Measurements from ENCODE around the gene BANP. TPM values are rescaled to one million over a fixed set of nuclear protein-coding genes. Genes with fewer than 3 reads are reported as not detected.
A peak's percentile ranks its signal among the peaks of the same experiment; 100 is the strongest.
"Not testable (repeated sequence)": the region's sequence is repeated elsewhere in the genome, so short reads cannot be mapped to it uniquely, and the experiment has no call there.

Gene BANP
- total RNA-seq, 1 donor from 2014 or later: 20.6 TPM

DNA sequence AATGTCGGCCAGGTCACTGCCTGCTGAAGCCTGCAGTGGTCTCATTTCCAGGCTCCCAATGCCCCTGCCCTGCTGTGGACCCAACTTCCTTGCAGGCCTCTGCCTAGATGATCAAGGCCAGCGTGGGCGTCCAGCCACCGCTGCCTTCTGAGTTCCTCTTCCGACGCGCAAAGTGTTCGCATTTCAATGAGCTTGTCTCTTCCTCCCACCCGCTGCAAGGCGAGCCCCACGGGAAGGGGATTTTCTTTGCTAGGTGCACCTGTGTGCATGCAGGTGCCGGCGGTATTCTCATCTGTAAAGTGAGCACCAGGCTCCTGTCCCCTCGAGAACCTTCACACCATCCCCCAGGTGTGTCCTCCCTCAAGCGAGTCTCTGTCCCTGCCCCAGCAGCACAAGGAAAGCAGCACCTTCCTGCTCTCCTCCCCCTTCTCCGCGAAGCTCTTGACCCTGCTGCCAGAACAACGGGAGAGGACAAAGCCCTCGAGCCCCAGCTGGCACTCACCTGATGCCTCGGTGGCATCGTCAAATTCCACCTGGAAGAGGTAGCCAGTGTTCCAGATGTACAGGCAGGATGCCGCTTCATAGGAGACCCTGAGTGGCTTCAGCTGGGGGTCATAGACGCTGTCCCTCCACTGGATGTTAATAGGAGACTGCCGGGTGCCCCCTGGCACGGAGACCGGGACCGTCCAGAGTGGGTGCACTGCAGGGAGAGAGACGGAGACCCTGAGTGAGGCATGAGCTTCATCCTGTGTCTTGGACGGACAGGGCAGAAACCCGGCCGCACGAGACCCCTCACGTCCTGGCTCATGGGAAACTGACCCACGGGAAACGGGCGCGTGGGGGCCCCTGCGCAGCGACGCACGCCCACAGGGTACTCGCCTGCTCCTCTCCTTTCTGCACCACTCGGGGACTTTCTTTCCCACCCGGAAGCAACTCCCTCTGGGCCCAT is 24.7 kb upstream of the BANP start:
- Histone ChIP-seq H3K27me3 (no peaks in the 10 kb centered on the region), H3K4me1 (no peaks in the 10 kb centered on the region), H3K27ac (no peak overlapping the region), H3K9me3 (no peaks in the 10 kb centered on the region), H3K4me3 (no peak overlapping the region), H3K36me3 (no peaks in the 10 kb centered on the region)
- DNase-seq: peak; percentile 81
- peak; percentile 85 for ATAC-seq
- TF ChIP-seq, protein P1, sequence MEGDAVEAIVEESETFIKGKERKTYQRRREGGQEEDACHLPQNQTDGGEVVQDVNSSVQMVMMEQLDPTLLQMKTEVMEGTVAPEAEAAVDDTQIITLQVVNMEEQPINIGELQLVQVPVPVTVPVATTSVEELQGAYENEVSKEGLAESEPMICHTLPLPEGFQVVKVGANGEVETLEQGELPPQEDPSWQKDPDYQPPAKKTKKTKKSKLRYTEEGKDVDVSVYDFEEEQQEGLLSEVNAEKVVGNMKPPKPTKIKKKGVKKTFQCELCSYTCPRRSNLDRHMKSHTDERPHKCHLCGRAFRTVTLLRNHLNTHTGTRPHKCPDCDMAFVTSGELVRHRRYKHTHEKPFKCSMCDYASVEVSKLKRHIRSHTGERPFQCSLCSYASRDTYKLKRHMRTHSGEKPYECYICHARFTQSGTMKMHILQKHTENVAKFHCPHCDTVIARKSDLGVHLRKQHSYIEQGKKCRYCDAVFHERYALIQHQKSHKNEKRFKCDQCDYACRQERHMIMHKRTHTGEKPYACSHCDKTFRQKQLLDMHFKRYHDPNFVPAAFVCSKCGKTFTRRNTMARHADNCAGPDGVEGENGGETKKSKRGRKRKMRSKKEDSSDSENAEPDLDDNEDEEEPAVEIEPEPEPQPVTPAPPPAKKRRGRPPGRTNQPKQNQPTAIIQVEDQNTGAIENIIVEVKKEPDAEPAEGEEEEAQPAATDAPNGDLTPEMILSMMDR (IDR thresholded peaks at IDR 0.05): no peak
- intact Hi-C loops (cut with DNase I): no loop called here

DNA sequence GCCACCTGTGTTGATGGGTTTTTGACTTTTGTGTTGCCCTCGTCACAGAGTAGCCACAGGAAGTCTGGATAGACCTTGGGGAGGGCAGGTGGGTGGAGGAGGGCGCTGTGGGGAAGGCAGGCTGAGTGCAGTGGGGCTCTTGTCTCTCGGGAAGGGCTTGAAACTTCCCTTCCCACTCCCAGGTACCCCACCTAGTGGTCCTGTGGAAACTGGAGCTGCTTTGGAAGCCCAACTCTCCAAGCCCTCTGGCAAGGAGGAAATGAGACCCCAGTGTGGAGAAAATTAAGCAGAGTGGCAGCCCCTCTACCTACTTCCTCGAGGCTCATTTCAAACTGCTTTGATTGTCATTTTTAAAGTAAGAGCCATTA is 24.1 kb upstream of the BANP start:
- H3K9me3 ChIP-seq: no peaks in the 10 kb centered on the region
- no peaks in the 10 kb centered on the region for H3K27me3 ChIP-seq
- ATAC-seq (no peak), DNase-seq (no peak)
- H3K36me3 ChIP-seq: no peaks in the 10 kb centered on the region
- H3K4me1 ChIP-seq: no peaks in the 10 kb centered on the region
- intact Hi-C loops (cut with DNase I): no loop called here
- no peak overlapping the region for H3K27ac ChIP-seq
- no peak overlapping the region for H3K4me3 ChIP-seq
- TF ChIP-seq, protein P1 (IDR thresholded peaks at IDR 0.05): no peak

DNA sequence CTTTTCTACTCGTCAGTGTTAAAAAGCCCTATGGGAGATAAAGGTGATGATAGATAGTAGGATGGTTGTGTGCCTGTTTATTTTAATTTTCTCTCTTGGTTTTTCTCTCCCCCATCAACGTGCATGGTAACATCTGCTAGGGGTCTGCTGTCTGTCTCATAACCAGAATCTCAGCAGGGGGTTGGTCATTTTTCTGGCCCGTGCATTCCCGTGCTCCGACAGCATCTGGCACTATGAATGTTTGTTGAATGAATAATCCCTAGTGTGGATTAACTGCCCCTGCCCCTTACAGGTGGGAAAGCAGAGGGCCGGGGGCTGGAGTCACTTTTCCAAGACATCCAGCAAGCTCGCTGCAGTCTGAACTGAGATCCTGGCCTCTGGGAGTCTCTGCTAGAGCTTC is 21.2 kb upstream of the BANP start:
- intact Hi-C loops (cut with DNase I): no loop called here
- Histone ChIP-seq H3K9me3 (no peaks in the 10 kb centered on the region), H3K4me1 (no peaks in the 10 kb centered on the region), H3K27me3 (no peaks in the 10 kb centered on the region), H3K36me3 (no peaks in the 10 kb centered on the region), H3K4me3 (no peak overlapping the region), H3K27ac (no peak overlapping the region)
- TF ChIP-seq, protein P1 (IDR thresholded peaks at IDR 0.05): no peak
- no peak for DNase-seq
- ATAC-seq: no peak

DNA sequence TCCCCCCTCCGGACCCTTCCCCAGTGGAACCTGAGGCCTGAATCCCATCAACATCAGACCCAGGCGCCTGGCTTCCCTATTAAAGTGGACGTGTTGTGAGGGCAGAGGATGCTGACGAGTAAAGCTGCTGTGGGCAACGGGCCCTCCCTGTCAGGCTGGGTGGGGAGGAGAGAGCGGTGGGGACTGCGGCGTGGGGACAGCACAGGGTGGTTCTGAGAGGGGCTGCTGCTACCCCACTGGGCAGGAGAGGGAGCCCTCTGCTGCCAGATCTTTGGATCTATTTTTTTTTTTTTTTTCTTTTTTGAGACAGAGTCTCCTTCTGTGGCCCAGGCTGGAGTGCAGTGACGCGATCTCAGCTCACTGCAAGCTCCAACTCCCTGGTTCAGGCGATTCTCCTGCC is 20.8 kb upstream of the BANP start:
- Histone ChIP-seq H3K9me3 (no peaks in the 10 kb centered on the region), H3K27me3 (no peaks in the 10 kb centered on the region), H3K4me3 (no peak overlapping the region), H3K4me1 (no peaks in the 10 kb centered on the region), H3K27ac (no peak overlapping the region), H3K36me3 (no peaks in the 10 kb centered on the region)
- intact Hi-C loops (cut with DNase I): no loop called here
- ATAC-seq (no peak), DNase-seq (no peak)
- TF ChIP-seq, protein P1 (IDR thresholded peaks at IDR 0.05): peak; percentile 16

DNA sequence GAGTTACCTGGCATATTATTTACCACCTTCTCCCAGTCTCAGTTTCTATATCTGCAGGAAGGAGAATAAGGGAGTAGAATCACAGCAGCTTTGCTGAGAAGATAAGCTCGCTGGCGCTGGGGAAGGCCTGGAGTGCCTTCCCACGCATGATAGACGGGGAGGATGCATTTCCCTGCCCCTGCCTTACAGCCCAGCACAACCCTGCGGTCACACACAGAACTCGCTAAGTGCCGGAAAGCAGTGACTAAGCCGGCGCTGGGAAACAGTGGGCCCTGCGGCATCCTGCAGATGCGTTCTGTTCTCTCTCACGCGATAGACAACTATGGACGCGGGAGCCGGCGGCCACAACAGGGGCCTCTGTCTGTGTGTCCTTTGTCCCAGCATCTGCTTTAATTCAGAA is 19.7 kb upstream of the BANP start:
- Histone ChIP-seq H3K27ac (no peak overlapping the region), H3K9me3 (no peaks in the 10 kb centered on the region), H3K4me1 (no peaks in the 10 kb centered on the region), H3K27me3 (no peaks in the 10 kb centered on the region), H3K4me3 (no peak overlapping the region), H3K36me3 (no peaks in the 10 kb centered on the region)
- ATAC-seq (no peak), DNase-seq (no peak)
- TF ChIP-seq, protein P1 (IDR thresholded peaks at IDR 0.05): no peak
- intact Hi-C loops (cut with DNase I): no loop called here

DNA sequence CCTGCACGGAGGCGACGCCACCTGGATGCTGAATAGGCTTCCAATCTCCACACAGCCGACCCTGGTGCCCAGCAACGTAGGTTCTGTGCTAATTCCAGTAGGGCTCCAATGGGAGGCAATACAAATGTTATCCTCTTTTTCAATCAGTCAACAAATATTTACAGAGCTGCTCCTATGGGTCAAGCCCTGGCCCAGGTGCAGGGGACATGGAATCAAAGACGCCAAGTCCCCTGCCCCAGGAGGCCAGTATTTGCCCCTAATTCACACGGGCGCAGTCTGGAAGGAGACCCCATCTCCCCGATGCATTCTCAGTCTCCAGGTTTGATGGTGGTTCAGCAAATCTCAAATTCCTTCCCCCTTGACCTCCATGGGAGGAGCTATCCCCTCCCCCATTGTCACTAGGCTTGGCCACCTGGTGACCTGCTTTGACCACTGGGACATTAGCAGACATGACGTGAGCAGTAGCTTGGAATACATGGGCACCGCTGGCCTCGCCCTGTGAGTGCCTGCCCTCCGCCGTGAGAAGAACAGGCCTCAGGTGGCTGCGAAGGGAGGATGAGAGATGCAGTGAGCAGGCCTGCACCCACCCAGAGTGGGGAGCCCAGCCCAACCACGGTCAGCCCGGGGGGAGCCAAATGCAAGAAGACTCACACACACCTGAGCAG is 18.6 kb upstream of the BANP start:
- H3K27ac ChIP-seq; H3K27me3 ChIP-seq; H3K9me3 ChIP-seq; ATAC-seq; H3K4me1 ChIP-seq; DNase-seq; H3K4me3 ChIP-seq; intact Hi-C loops (cut with DNase I); H3K36me3 ChIP-seq: not testable (repeated sequence)
